HUES64 (cell line): ENCODE results near the gene PARD3B.

Experiments
- H3K27ac ChIP-seq: 2 replicates; pipeline ENCODE4 v1.7.0; 2013; ENCODE audit warnings: low read depth, low read length, inconsistent platforms
- H3K27me3 ChIP-seq: 2 replicates; pipeline ENCODE4 v1.6.1; 2013; ENCODE audit warnings: mild to moderate bottlenecking, low read length; ENCODE audit not compliant: insufficient read depth
- H3K36me3 ChIP-seq: 2 replicates; pipeline ENCODE4 v1.6.1; 2013; ENCODE audit warnings: mild to moderate bottlenecking, low read length; ENCODE audit not compliant: insufficient read depth
- H3K4me1 ChIP-seq: 2 replicates; pipeline ENCODE4 v1.6.1; 2013; ENCODE audit warnings: mild to moderate bottlenecking, low read length, moderate library complexity; ENCODE audit not compliant: insufficient read depth
- H3K4me3 ChIP-seq: 2 replicates; pipeline ENCODE4 v1.5.1; 2013; ENCODE audit warnings: mild to moderate bottlenecking, low read length, moderate library complexity
- H3K9ac ChIP-seq: 2 replicates; pipeline ENCODE4 v1.6.1; 2013; ENCODE audit warnings: mild to moderate bottlenecking, low read depth, low read length
- H3K9me3 ChIP-seq: 2 replicates; pipeline ENCODE4 v1.6.1; 2013; ENCODE audit warnings: low read depth, low read length; ENCODE audit not compliant: insufficient read depth
- WGBS: fragments of 150-250, 120-280 bp; methylation state at CpG from one replicate; pipeline ENCODE4 v1.1.7; 2013; ENCODE audit warnings: missing lambda C conversion rate; 5-methylcytosine and 5-hydroxymethylcytosine counted together

PARD3B gene

DNA sequence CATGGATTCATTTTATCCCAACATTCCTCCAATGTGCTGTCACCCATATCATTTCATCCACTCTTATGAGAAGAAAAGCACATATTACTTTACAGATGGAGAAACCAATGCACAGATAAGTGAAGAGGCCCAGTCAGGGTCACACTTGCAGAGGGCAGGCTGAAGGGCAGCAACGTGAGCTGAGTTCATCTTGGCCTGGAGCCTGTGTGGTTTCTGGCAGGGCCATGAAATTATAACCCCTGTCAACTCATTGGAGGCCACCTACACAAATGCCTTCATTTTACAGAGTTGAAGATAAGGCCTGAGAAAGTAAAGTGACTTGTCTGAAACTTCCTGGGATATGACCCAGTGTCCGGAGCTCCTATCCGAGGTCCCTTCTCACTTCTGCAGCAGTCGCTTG, 1048.6 kb downstream of the PARD3B start:
- no peaks in the 10 kb centered on the region for H3K27me3 ChIP-seq
- H3K36me3 ChIP-seq, result no peaks in the 10 kb centered on the region
- H3K4me3 ChIP-seq, result no peak overlapping the region
- H3K4me1 ChIP-seq, result no peaks in the 10 kb centered on the region
- H3K9ac ChIP-seq, result no peak overlapping the region
- WGBS, result 91% methylated on average over 4 of the region's 4 CpGs
- no peak overlapping the region for H3K27ac ChIP-seq
- H3K9me3 ChIP-seq, result no peaks in the 10 kb centered on the region

DNA sequence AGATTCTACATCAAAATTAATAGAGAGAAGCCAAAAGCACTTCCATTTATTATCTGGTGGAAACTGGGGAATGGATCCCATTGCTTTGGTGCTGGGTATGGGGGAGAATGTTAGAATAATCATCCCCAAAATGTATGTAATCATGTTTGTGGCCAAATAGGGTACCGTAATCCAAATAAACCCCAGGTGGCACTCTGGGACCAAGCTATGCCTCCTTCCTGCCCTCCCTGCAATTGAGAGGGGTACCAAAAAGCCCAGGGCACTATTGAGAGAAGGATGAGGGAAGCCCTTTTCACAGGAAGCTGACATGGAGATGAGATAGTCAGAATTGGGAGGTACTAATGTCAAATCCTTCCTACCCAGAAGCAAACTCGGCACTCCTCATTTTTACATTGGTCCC, 1051.3 kb downstream of the PARD3B start:
- H3K27ac ChIP-seq, result no peak overlapping the region
- WGBS, result 95% methylated on average over 2 of the region's 2 CpGs
- no peak overlapping the region for H3K9ac ChIP-seq

DNA sequence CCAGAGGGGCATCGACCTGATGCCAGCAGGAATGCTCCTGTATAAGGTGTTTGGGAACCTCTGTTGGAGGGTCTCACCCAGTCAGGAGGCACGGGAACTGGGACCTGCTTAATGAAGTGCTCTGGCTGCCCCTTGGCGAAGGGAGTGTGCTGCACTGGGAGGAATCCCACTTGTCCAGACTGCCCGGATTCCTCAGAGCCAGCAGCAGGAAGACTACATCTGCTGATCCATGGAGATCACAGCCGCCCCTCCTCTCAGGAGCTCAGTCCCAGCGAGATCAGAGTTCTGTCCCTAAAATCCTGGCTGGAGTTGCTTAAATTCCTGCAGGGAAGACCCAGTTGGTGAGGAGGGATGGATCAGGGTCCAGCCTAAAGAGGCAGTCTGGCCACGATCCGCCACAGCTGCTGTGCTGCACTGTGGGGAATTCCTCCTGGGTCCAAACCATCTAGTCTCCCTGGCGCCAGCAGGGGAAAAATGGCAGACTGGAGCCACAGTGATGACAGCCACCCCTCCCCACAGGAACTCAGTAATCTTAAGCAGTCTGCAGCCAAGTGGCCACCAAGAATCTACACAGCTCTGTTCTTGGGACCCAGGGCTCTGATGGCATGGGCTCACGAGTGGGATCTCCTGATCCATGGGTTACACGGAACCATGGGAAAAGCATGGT, 1060.5 kb downstream of the PARD3B start:
- Histone ChIP-seq H3K4me3 (no peak overlapping the region), H3K36me3 (no peaks in the 10 kb centered on the region), H3K9me3 (peaks cover 12% of the 10 kb centered on the region; the same call in 1 of the 2 replicates), H3K27ac (no peak overlapping the region), H3K27me3 (no peaks in the 10 kb centered on the region), H3K4me1 (0 out of 2 replicates have a peak, but pooled peaks cover 5% of the 10 kb centered on the region), H3K9ac (no peak overlapping the region)
- 93% methylated on average over 11 of the region's 11 CpGs for WGBS

More for the DNA sequence above, 1051.3 kb downstream of the PARD3B start:
- Histone ChIP-seq H3K9me3 (no peaks in the 10 kb centered on the region), H3K4me1 (no peaks in the 10 kb centered on the region), H3K27me3 (no peaks in the 10 kb centered on the region), H3K36me3 (no peaks in the 10 kb centered on the region), H3K4me3 (no peak overlapping the region)

DNA sequence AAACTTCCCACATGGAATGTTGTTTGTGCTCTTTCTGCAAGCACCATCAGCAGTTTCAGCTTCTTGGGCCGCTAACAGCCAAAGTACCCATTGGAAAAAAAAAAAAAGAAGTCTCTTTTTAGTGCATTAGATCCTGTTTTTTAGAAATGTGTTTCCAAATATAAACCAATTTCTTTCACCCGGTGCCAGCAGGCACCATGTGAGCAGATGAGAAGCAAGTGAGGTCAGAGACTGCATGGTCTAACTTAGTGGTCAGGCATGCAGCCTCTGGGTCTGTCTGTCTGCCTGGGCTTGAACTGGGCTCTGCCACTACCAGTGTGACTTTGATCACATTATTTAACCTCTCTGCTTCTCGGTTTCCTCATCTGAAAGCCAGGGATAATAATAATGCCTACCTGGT, 1061.9 kb downstream of the PARD3B start:
- Histone ChIP-seq H3K27ac (no peak overlapping the region), H3K27me3 (no peaks in the 10 kb centered on the region), H3K9ac (no peak overlapping the region), H3K36me3 (no peaks in the 10 kb centered on the region), H3K9me3 (peaks cover 12% of the 10 kb centered on the region; the same call in 1 of the 2 replicates), H3K4me3 (no peak overlapping the region), H3K4me1 (0 out of 2 replicates have a peak, but pooled peaks cover 5% of the 10 kb centered on the region)
- 93% methylated on average over 3 of the region's 3 CpGs for WGBS

DNA sequence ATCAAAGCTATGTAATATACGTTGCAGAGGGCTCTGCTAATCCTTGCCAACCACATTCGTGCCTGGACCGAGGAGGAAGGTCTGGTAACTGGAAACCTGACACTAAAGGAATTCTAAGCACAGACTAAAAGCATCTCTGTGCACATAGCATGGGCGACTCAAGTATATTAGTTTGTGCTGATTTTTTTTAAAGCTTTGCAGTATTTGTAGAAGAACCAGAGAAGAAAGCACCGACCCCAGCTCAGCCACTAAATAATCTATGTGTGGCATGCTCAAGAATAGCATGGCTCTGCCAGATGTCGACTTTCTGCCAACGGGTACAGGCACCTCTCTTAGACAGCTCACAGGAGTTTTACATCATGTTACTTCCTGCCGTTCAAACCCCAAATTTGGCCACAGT, 1063.8 kb downstream of the PARD3B start:
- Histone ChIP-seq H3K36me3 (no peaks in the 10 kb centered on the region), H3K9me3 (0 out of 2 replicates have a peak, but pooled peaks cover 6% of the 10 kb centered on the region), H3K9ac (no peak overlapping the region), H3K4me3 (no peak overlapping the region), H3K27ac (no peak overlapping the region), H3K4me1 (peaks cover 14% of the 10 kb centered on the region; the same call in 1 of the 2 replicates), H3K27me3 (no peaks in the 10 kb centered on the region)
- 89% methylated on average over 8 of the region's 8 CpGs for WGBS

DNA sequence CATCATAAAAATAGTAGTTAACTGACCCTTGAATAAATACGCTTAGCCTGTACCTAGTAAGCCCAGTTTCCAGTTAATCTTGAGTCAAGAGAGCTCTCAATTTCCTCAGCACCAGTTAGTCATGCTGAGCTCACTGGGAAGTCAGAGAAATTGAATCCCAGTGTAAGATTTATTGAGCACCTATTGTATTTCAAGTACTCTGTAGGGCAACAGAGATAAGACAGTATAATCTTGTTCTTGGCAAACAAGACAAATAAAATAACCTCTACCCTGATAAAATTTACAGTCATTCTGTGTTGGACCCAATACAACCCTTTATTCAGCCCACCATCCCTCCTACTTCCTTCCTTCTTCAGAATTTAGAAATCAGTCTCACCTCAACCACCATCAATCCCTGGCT, 1065.2 kb downstream of the PARD3B start:
- Histone ChIP-seq H3K27me3 (no peaks in the 10 kb centered on the region), H3K9me3 (0 out of 2 replicates have a peak, but pooled peaks cover 4% of the 10 kb centered on the region), H3K4me3 (no peak overlapping the region), H3K9ac (no peak overlapping the region), H3K27ac (no peak overlapping the region), H3K36me3 (no peaks in the 10 kb centered on the region), H3K4me1 (peaks cover 14% of the 10 kb centered on the region; the same call in 1 of the 2 replicates)
- 96% methylated on average over 1 of the region's 1 CpG for WGBS

DNA sequence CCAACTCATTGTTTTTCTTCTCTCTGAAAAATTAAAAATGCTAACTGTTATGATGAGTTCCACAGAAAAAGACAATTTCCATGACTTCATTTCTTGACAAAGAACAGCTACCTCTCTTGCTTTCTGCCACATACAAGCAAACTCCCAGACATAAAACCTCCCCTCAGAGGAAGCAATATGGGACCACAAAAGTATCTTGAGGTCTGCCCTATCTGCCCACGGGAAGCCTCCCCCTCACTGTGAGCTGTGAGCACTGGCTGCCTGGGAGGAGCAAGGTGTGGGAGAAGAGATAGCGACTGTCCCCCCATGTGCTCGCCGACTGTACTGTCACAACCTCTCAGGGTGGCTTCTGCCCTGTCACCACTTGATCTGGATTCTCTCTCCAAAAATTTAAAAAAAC, 1067.4 kb downstream of the PARD3B start:
- H3K9ac ChIP-seq, result no peak overlapping the region
- no peak overlapping the region for H3K4me3 ChIP-seq
- no peaks in the 10 kb centered on the region for H3K36me3 ChIP-seq
- no peak overlapping the region for H3K27ac ChIP-seq
- no peaks in the 10 kb centered on the region for H3K27me3 ChIP-seq
- 0 out of 2 replicates have a peak, but pooled peaks cover 4% of the 10 kb centered on the region for H3K9me3 ChIP-seq
- peaks cover 14% of the 10 kb centered on the region; the same call in 1 of the 2 replicates for H3K4me1 ChIP-seq
- WGBS, result 69% methylated on average over 4 of the region's 4 CpGs

DNA sequence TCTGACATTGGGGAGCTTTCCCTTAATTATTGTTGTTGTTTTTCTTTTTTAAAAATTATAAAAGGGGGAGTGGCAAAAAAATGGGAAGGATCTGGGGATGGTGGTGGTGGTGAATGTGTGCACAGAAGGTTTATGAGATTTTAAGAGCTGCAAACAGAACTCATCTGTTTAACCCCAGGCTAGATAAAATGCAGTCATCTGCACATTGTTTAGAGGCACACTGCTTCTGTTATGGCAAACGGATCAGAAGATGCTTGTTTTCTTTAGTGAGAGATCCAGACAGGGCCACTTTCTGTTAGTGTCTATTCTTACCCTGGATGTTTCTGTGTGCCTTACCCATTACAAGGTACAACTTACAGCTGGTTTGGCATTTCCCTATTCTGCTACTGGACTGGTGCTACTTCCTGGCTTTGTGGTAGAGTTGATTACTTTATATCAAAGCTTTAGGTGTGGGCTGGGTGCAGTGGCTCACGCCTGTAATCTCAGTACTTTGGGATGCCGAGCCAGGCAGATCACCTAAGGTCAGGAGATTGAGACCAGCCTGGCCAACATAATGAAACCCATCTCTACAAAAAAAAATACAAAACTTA, 1068.8 kb downstream of the PARD3B start:
- 84% methylated on average over 3 of the region's 3 CpGs for WGBS
- Histone ChIP-seq H3K36me3 (no peaks in the 10 kb centered on the region), H3K4me3 (no peak overlapping the region), H3K9me3 (0 out of 2 replicates have a peak, but pooled peaks cover 4% of the 10 kb centered on the region), H3K4me1 (peaks cover 11% of the 10 kb centered on the region; the same call in 1 of the 2 replicates), H3K27ac (no peak overlapping the region), H3K27me3 (no peaks in the 10 kb centered on the region), H3K9ac (no peak overlapping the region)

DNA sequence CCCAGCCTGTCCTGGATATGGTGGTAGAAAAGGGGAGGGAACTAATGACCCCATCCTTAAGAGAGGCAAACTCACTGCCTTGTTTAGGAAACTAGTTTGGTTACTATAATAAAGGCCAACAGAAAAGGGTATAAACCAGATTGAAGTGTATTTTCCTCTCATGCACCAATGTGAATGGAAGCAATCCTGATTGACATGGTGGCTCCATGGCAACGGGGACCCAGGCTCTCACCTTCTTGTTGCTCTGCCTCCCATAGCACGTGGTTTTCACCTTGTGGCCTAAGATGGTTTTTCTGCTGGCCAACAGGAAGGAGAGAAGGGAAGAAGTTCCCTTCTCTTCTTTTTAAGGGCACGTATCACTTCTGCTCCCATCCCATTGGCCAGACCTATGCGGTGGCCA, 1069.7 kb downstream of the PARD3B start:
- Histone ChIP-seq H3K27ac (no peak overlapping the region), H3K9ac (no peak overlapping the region), H3K4me3 (no peak overlapping the region), H3K36me3 (no peaks in the 10 kb centered on the region), H3K27me3 (no peaks in the 10 kb centered on the region), H3K9me3 (0 out of 2 replicates have a peak, but pooled peaks cover 4% of the 10 kb centered on the region), H3K4me1 (peaks cover 9% of the 10 kb centered on the region; the same call in 1 of the 2 replicates)
- WGBS, result 97% methylated on average over 4 of the region's 4 CpGs

DNA sequence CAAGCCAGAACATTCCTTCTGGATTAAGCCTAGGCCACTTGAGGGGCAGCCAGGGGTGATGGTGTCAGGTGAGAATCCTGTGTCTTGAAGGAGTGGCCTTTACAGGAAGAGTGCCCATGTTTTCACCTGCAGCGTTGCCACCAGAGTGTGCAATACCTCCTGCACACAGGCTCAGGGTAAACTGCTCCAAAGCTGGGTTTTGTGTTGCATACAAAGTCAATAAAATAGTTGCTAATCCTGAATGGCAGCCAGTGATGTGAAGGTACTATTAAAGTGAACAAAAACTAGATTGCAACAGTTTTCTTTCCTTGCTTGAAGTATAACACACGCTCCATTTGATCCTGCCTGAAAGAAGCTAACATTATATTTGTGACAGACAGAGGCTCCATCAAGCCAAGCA, 1072.6 kb downstream of the PARD3B start:
- H3K9me3 ChIP-seq, result 0 out of 2 replicates have a peak, but pooled peaks cover 4% of the 10 kb centered on the region
- H3K4me1 ChIP-seq, result peaks cover 2% of the 10 kb centered on the region; the same call in 1 of the 2 replicates
- no peak overlapping the region for H3K9ac ChIP-seq
- H3K27ac ChIP-seq, result no peak overlapping the region
- WGBS, result 91% methylated on average over 2 of the region's 2 CpGs
- H3K27me3 ChIP-seq, result no peaks in the 10 kb centered on the region
- no peak overlapping the region for H3K4me3 ChIP-seq
- H3K36me3 ChIP-seq, result no peaks in the 10 kb centered on the region

DNA sequence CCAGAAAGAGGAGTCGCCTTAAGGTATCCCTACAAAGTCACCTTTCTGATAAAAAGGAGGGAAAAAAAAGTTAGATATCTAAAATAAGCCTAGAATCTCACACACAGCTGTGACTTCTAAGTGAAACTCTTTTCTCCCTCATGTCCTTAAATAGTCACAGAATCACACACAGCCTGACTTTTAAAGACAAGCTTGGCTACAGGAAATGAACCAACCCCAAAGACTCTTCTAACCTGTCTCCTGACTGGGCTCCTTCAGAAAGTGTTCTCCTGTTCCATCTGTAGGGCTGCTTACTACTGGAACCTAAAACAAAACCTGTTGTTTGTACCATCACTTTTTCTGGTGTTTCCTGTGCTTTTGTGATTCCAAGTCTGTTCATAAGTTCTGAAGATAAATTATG, 1074.3 kb downstream of the PARD3B start:
- no peaks in the 10 kb centered on the region for H3K4me1 ChIP-seq
- no peak overlapping the region for H3K9ac ChIP-seq
- H3K9me3 ChIP-seq, result 0 out of 2 replicates have a peak, but pooled peaks cover 4% of the 10 kb centered on the region
- 100% methylated on average over 1 of the region's 1 CpG for WGBS
- H3K36me3 ChIP-seq, result no peaks in the 10 kb centered on the region
- no peak overlapping the region for H3K27ac ChIP-seq
- H3K27me3 ChIP-seq, result no peaks in the 10 kb centered on the region
- H3K4me3 ChIP-seq, result no peak overlapping the region
